ENCODE data around the gene RBMS1.
A peak's percentile ranks its signal among the peaks of the same experiment; 100 is the strongest.
"Not testable (repeated sequence)": the region's sequence is repeated elsewhere in the genome, so short reads cannot be mapped to it uniquely, and the experiment has no call there.

The RBMS1 gene

DNA sequence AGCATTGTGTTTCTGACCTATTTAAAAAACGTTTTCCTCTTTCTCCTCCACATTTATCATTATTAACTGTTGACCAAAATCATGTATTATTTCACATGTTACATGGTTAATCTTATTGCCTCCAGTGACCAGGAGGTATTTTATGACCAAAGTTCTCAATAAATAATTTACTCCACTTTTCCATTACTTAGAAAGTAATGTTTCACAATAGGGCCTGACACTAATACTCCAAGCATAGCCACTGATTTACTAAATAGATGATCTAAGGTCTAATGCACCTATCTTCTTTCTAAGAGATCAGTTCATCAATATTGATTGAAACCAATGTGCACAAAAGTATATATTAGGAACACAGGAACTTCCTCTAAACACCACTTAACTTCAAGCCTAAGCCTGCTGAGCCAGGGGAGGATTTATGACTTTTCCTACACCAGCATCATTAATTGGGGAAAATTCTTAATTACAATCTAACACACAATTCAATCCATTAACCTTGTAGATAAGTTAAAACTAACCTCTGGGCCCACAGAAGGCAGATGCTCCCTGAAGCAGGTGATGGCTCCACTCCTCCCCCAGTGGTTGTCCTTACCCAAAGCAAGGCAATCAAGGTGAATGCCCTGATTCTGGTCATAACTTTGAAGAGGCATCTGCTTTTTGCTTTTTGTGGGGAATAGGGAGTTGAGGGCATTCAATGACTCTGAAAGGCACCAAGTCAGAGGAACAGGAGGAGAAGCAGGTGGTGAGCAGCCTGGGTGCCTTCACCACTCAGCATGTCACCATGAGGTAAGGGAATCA lies 33.9 kb downstream of the RBMS1 start:
- H3K4me3 ChIP-seq (replicated peaks; ENCODE audit: low read depth, low read length) = no peak overlapping the region
- DNase-seq (ENCODE audit: extremely low read depth, low read depth) = no peak
- TF ChIP-seq, protein P1, sequence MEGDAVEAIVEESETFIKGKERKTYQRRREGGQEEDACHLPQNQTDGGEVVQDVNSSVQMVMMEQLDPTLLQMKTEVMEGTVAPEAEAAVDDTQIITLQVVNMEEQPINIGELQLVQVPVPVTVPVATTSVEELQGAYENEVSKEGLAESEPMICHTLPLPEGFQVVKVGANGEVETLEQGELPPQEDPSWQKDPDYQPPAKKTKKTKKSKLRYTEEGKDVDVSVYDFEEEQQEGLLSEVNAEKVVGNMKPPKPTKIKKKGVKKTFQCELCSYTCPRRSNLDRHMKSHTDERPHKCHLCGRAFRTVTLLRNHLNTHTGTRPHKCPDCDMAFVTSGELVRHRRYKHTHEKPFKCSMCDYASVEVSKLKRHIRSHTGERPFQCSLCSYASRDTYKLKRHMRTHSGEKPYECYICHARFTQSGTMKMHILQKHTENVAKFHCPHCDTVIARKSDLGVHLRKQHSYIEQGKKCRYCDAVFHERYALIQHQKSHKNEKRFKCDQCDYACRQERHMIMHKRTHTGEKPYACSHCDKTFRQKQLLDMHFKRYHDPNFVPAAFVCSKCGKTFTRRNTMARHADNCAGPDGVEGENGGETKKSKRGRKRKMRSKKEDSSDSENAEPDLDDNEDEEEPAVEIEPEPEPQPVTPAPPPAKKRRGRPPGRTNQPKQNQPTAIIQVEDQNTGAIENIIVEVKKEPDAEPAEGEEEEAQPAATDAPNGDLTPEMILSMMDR (IDR thresholded peaks at IDR 0.05; ENCODE audit: low read depth, low read length, missing control alignments) = no peak

DNA sequence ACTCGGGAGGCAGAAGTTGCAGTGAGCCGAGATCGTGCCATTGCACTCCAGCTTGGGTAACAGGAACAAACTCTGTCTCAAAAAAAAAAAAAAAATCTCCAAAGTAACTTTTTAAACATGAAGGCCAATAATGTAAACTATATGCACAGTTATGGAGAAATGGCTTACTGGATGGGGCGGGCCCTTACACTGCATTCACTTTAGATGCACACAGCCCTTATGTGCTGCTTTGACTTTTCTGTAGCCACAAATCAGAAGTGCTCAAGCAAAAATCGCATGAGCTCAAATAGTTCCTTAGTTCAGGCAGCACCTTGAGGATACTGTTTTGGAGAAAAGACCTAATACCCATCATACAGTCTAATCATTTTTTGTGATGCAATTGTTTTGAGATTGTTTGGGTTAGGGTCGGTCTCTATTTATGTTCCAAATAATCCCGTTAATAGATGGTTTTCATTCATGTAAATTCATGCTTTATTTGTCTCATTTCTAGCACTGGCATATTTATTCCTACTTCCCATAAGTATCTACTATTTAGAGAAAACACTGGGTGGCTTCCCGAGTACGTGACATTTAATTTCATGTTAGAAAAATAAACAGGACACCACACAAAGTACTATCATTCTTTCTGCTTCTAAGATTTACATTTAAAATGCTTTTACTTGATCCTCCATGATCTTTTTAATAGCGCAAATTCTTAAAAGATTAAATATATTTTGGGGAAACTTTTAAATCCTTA lies 34.7 kb downstream of the RBMS1 start:
- DNase-seq (ENCODE audit: extremely low read depth, low read depth) = no peak
- no peak overlapping the region for H3K4me3 ChIP-seq (replicated peaks; ENCODE audit: low read depth, low read length)
- TF ChIP-seq, protein P1 (IDR thresholded peaks at IDR 0.05; ENCODE audit: low read depth, low read length, missing control alignments) = no peak

DNA sequence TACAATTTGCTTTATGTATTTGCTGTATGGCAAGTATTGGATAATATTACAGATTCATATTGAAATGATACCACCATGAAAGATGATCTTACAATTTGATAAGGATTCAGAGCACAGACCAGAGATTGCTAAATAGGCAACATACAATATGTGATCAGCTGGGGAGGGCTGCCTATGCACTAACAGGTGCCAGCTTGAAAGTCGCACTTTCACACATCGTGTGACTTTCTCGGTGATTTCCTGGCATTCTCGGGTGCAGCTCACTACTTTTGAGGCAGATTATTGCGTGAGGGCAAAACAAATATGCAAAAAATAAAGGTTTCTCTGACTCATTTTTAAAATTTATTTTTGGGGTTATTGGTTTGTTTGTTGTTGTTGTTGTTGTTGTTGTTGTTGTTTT lies 36.0 kb downstream of the RBMS1 start:
- TF ChIP-seq, protein P1 (IDR thresholded peaks at IDR 0.05; ENCODE audit: low read depth, low read length, missing control alignments) = no peak

DNA sequence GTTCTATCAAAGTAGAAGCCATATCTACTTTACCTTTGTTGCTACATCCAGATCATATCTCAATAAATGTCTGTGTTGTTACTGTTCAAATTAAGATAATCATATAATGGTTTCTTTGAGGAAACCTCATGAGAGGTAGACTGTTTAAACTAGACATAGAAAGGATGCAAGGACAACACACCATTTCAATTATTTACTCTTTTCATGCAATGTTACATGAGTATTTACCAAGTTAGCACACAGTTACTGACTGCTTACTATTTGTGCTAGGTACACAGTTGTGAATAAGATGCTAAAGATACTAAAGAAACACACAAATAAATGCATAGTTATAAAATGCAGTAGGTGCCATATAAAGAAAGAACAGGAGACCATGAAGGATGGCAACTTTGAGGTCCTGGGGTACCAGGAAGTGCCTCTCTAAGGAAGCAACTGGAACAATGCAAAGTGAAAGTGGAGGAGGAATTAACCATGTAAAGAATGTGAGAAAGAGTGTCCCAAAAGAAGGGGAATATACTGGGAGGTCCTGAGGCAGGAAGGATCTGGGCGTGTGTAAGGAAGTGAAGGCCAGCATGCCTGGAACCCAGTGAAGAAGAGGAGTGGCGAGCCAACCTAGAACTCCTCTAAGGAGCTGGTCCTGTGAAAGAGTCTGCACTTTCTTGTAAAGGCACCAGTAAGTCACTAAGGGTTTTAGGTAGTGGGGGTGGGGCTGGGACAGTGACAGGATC lies 39.4 kb downstream of the RBMS1 start:
- H3K4me3 ChIP-seq (replicated peaks; ENCODE audit: low read depth, low read length) = no peak overlapping the region
- no peak for DNase-seq (ENCODE audit: extremely low read depth, low read depth)
- TF ChIP-seq, protein P1 (IDR thresholded peaks at IDR 0.05; ENCODE audit: low read depth, low read length, missing control alignments) = no peak

More for the DNA sequence above, 36.0 kb downstream of the RBMS1 start:
- DNase-seq (ENCODE audit: extremely low read depth, low read depth) = no peak
- no peak overlapping the region for H3K4me3 ChIP-seq (replicated peaks; ENCODE audit: low read depth, low read length)

DNA sequence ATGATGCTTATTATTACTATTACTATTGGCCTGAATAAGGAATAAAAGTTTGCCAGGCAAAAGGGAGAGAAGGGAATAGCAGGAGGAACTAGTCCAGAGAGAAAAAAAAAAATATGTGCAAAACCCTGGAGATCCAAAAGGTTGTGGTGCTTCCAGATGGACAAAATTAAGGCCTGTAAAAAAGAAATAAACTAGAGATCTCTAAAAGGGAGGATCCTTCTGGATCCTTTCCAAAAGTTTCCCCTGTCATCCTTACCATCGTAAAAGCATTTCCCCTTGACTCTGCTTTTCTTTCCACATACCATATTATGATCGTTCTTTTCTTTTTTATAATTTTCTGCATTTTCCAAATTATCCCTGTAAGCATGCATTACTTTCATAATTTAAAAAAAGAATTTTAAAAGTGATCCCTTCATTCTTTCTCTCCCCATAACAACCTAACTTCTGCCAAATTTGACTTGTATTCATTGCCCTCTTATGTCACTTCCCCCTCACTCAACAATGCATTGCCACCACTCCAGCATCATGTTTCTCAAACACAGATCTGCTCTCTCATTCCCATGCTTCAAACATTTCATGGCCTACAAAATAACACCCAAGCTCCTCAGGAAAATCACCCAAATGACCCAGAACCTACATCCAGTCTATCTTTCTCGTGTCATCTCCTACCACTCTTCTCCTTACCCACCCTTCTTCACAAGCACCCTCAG lies 40.3 kb downstream of the RBMS1 start:
- peak; percentile 24 for DNase-seq (ENCODE audit: extremely low read depth, low read depth)
- no peak overlapping the region for H3K4me3 ChIP-seq (replicated peaks; ENCODE audit: low read depth, low read length)
- TF ChIP-seq, protein P1 (IDR thresholded peaks at IDR 0.05; ENCODE audit: low read depth, low read length, missing control alignments) = no peak

GRCh38 chr2:160450486-160450885 lies 43.1 kb downstream of the RBMS1 start:
- DNase-seq (ENCODE audit: extremely low read depth, low read depth) = no peak
- TF ChIP-seq, protein P1 (IDR thresholded peaks at IDR 0.05; ENCODE audit: low read depth, low read length, missing control alignments) = no peak
- no peak overlapping the region for H3K4me3 ChIP-seq (replicated peaks; ENCODE audit: low read depth, low read length)

GRCh38 chr2:160448821-160449220 lies 44.8 kb downstream of the RBMS1 start:
- not testable (repeated sequence) for DNase-seq (ENCODE audit: extremely low read depth, low read depth); H3K4me3 ChIP-seq (replicated peaks; ENCODE audit: low read depth, low read length)

Measured in HFF-Myc (cell line).